Left hindlimb (tissue), 1 donor: ENCODE results near the gene APBB3.
"Not testable (repeated sequence)": the region's sequence is repeated elsewhere in the genome, so short reads cannot be mapped to it uniquely, and the experiment has no call there.

Experiments
- DNase-seq: peaks from one replicate; pipeline ENCODE4 v3.0.0-alpha.2; 2018

Gene APBB3, protein sequence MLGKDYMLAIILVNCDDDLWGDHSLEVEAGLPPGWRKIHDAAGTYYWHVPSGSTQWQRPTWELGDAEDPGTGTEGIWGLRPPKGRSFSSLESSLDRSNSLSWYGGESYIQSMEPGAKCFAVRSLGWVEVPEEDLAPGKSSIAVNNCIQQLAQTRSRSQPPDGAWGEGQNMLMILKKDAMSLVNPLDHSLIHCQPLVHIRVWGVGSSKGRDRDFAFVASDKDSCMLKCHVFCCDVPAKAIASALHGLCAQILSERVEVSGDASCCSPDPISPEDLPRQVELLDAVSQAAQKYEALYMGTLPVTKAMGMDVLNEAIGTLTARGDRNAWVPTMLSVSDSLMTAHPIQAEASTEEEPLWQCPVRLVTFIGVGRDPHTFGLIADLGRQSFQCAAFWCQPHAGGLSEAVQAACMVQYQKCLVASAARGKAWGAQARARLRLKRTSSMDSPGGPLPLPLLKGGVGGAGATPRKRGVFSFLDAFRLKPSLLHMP

DNA sequence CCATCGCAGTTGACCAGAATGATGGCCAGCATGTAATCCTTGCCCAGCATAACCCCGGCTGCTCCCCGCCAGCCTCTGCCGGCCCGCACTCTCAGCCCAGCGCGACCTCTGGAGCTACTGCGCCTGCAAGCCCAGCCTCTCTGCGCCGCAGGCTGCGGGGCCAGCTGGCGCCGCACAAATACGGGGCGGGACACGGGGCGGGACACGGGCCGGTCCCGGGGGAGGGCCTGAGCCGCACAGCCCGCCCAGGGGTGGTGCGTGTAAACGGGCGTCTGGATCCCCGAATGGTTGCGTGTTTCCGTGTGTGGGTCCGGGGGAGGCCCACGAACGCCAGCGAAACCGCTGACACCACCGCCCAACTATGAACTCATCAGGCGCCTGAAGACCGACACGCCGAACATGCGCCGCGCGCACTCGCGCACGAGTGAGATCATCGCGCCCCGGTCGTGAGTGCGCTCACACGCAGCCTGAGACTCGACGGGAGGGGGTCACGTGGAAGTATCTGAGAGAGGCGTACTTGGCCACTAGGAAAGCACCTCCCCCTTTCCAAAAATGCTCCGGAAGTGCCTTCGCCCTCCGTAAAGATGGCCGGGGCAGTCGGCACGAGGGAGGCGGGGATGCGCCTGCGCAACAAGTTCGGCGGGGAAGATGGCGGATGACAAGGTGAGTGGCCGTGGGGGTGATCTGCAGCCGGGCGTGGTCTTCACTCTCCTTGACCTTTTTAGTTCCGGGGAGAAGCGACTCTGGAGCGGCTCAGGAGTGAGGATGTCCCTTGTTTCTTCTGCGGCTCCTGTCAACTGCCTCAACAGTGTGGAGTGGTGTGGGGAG, at the start of gene APBB3, which contains the start of gene SLC35A4:
Gene APBB3, minus strand, starts transcription at position 403 of the 828 bp plus-strand sequence. Its CDS starts 353 bp downstream, at position 50.
Gene SLC35A4, plus strand, starts transcription at position 633 of the 828 bp plus-strand sequence. CDS start 2,342 bp downstream, outside the sequence.
- DNase-seq, result peak; percentile 98

- DNase-seq, result no peak
Measured at GRCh38 chr5:140611020-140611521, 46.7 kb upstream of the APBB3 start.

GRCh38 chr5:140609126-140609525, 44.7 kb upstream of the APBB3 start:
- no peak for DNase-seq

- no peak for DNase-seq
Measured at GRCh38 chr5:140608722-140609121, 44.3 kb upstream of the APBB3 start.

GRCh38 chr5:140607031-140607430, 42.6 kb upstream of the APBB3 start:
- no peak for DNase-seq

DNA sequence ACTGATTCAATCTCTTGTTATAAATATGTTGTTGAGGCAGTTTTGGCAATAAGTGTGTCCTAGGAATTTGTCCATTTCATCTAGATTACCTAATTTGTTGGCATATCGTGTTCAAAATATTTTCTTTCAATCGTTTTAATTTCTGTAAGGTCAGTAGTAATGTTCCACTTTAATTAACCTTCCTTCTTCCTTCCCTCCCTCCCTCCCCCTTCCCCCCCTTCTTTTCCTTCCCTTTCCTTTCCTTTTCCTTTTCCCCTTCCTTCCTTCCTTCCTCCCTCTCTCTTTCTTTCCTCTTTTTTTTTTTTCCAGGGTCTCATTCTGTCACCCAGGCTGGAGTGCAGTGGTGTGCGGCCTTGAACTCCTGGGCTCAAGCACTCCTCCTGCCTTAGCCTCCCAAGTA, 41.5 kb upstream of the APBB3 start:
- no peak for DNase-seq

GRCh38 chr5:140603734-140604133, 39.3 kb upstream of the APBB3 start:
- DNase-seq, result no peak

DNA sequence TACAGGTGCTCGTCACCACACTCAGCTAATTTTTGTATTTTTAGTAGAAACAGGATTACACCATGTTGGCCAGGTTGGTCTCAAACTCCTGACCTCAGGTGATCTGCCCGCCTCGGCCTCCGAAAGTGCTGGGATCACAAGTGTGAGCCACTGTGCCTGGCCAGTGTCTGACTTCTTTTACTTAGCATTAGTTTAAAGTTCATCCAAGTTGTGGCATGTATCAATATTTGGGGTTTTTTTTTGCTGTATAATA, 39.0 kb upstream of the APBB3 start:
- not testable (repeated sequence) for DNase-seq

GRCh38 chr5:140602147-140602546, 37.7 kb upstream of the APBB3 start:
- DNase-seq, result no peak

DNA sequence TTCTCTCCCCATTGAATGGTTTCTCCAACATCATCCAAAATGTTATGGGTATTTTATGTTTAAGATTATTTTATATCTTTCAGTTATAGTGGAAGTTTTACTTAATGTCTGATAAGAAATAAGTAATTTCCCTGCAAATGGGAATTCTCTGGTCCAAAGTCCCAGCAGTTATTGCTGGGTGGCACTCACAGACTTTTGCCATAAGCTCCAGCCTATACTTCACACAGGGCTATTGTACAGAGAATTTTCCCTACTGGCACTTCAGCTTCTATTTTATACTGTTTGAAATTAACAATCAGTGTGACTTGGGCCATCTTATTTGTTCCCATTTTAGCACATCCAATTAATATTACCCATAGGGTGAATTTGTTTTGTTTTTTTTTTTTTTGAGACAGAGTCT, 35.7 kb upstream of the APBB3 start:
- DNase-seq, result no peak

DNA sequence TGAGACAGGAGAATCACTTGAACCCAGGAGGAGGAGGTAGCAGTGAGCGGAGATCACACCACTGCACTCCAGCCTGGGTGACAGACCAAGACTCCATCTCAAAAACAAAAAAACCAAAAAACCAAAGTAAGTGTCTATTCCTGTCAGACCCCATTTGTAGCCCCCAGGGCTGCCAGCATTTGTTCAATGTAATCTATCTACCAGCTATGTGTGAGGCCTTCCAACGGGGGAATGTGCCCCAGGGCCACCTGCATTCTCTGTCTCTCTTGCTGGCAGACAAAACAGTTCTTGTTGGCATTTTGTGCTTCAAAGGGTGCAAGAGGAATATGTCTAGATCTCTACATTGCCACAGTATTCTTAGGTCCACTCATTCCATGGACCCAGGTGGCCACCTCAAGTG, 34.4 kb upstream of the APBB3 start:
- no peak for DNase-seq

- no peak for DNase-seq
Measured at GRCh38 chr5:140596321-140596741, 31.9 kb upstream of the APBB3 start.

DNA sequence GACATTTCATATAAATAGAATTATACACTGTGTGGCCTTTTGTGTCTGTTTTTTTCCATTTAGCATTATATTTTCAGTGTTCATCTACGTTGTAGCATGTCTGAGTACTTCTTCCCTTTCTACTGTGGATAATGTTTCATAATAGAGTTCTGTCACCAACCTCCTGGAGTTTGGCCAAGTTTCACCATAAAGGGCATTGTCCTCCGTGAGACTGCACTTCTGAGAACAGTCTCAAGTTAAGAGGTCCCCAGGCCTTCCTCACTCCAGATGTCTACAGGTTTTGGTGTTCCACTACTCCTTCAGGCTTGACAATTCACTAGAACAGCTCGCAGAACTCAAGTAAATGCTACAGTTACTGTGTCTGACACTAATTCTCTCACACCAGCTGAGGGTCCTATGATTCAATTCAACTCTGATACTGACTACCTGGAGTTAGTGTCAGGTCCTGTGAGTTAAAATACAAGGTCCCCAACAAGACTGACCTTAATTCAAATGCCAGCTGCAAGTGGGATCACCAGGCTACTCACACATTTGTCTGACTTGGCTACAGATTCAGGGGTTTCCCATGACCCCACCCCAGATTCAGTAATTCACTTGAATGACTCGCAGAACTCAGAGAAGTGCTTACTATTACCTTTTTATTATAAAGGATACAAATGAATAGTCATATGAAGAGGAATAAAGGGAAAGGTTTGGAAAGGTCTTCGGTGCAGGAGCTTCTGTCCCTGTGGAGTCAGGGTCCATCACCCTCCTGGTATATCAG, 31.3 kb upstream of the APBB3 start:
- no peak for DNase-seq

- no peak for DNase-seq
Measured at GRCh38 chr5:140594169-140594568, 29.8 kb upstream of the APBB3 start.

GRCh38 chr5:140593070-140593469, 28.7 kb upstream of the APBB3 start:
- not testable (repeated sequence) for DNase-seq

- DNase-seq, result no peak
Measured at GRCh38 chr5:140591747-140592372, 27.5 kb upstream of the APBB3 start.

- no peak for DNase-seq
Measured at GRCh38 chr5:140590861-140591260, 26.5 kb upstream of the APBB3 start.

DNA sequence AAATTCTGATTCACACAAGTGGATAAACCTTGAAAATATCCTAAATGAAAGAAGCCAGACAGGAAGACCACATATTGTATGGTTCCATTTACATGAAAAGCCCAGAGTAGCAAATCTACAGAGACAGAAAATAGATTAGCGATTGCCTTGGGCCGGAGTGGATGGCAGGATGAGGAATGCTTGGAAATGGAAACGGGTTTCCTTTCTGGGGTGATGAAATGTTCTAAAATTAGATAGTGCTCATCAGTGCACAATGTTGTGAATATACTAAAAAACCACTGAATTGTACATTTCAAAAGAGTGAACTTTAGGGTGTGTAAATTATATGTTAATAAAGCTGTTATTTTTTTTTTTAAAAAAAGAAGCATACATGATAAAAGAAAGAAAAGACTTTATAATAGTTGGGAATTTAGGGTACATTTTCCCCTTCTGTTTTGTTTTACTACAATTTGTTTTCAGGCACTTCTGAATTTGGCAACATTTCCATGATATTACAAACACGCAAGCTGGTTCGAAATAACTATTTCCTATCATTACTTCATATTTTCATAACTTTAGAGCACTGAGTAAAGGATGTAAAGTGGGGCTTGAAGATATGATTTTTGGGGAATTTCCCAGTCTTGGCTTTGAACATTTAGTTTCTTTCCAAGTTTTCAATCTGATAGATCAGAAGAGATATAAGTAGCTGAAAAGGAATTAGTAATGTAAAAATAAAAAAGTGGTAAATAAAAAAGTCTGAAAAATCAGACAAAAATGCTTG, 24.1 kb upstream of the APBB3 start:
- no peak for DNase-seq

- no peak for DNase-seq
Measured at GRCh38 chr5:140587495-140587894, 23.1 kb upstream of the APBB3 start.

- not testable (repeated sequence) for DNase-seq
Measured at GRCh38 chr5:140579188-140579747, 14.9 kb upstream of the APBB3 start.

- no peak for DNase-seq
Measured at GRCh38 chr5:140576776-140577201, 12.4 kb upstream of the APBB3 start.
